ENCODE results near the gene BMPER.

BMPER gene

GRCh38 chr7:33905389-33906032 is at the start of gene BMPER:
Gene BMPER, plus strand, starts transcription at chr7:33905539. Its CDS starts 75 bp downstream, at chr7:33905614.
- peak; percentile 63 for DNase-seq

GRCh38 chr7:33861947-33862346 is 43.4 kb upstream of the BMPER start:
- DNase-seq, result no peak

DNA sequence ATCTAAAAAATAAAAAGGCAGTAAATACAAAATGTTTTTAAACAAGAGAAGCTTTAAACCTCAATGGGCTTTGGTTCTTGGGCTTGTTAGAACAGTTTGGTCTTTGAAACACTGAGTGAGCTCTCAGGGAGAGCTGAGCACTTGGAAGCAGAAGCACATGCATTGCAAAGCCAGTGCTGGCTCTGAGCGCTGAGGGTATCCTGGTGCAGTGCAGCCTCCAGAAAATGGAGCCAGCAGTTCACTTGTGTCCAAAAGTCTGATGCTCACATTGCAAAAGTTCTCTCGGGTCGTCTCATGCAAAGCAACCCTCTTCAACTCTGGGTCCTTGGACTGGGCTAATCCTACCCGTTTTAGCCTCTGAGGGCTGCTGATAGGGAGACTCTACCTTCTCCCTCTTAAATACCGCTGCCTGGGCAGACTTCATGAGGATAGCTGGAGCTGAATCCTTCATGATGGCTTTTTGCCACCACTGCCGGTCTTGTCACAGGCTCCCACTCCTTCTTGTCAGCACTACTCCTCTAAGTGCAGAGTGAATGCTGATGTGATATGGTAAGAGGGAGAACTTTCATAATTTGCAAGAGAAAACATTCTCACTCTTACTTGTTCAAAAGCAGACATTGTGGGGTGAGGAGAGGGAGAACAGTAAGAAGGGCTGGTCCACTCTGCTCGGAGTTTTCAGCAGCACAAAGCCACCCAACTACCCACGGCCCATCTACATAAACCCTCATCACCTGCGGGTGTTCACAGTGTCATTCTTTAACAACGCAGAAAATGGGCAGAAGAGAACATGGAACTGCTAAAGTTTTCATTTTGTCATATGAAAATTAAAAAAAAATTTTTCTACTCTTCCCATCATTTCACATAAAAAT is 42.2 kb upstream of the BMPER start:
- DNase-seq, result peak; percentile 53

DNA sequence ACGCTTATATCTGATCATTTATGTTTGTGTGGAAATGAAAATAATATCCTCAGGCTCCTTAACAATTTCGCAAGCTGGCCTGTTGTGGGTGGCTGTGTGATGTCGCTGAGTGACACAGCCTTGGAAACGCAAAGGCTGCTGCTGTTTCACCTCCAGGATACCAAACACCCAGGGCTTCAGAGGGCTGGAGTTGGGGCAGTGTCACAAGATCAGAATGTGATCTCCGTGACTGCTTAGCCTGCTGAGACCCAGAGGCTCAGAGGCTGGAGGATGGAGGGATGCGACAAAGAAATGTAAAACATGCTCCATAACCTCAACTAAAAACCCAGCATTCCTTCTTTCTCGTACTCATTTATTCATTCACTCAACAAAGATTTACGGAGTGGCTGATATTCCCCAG is 37.2 kb upstream of the BMPER start:
- DNase-seq, result no peak

DNA sequence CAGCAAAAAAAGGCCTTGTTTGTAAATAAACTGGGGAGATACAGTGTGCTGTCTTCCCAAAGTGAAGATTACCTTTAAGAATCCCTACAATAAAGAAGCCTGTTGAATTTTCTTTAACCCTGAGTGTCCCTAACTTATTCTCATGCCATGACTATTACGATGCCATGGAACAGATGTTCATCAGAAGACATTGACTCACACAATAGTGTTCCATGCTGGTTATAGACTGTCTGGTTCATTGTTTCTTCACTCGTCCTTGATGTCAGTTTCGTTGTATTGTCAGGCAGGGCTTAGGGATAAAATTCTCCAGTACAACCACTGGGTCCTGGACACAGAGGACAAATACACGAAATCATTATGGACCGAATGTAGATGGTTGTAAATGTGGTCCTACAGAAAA is 36.2 kb upstream of the BMPER start:
- DNase-seq, result no peak

DNA sequence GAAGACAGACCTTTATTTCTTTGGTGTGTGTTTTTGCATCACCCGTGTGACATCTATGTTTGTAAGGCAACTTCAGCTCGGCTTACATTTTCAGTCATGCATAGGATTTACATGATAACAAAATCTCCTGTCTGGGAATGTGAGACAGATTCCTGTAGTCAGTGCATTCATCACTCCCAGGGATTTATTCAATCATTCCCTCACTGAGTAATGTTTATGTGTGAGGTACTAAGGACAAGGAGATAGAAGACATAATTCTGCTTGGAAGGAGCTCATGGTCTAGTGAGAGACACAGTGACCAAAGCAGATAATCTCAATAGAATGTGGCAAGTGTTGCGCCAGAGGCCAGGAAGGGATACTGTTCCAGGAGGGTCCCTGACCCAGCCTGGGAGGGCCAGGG is 35.2 kb upstream of the BMPER start:
- no peak for DNase-seq

DNA sequence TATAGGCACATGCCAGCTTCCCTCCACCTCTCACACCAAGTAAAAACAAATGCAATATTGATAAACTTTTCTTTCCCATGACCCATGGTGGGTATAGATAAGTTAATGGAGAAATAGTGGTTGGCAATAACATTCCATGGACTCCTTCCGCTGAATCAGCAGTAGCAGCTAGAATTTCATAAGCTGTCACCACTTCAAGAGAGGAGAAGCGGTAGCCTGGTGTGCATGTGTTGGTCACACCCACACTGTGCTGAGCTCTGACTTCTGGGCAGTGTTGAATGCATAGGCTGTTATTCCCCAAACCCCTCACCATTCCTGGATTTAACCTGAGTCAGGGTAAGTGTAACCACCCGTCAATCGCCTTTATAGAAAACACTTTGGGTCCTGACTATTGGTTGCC is 32.5 kb upstream of the BMPER start:
- no peak for DNase-seq

- DNase-seq, result no peak
Measured at GRCh38 chr7:33873518-33873917, 31.8 kb upstream of the BMPER start.

GRCh38 chr7:33873981-33874750 is 31.2 kb upstream of the BMPER start:
- DNase-seq, result no peak

DNA sequence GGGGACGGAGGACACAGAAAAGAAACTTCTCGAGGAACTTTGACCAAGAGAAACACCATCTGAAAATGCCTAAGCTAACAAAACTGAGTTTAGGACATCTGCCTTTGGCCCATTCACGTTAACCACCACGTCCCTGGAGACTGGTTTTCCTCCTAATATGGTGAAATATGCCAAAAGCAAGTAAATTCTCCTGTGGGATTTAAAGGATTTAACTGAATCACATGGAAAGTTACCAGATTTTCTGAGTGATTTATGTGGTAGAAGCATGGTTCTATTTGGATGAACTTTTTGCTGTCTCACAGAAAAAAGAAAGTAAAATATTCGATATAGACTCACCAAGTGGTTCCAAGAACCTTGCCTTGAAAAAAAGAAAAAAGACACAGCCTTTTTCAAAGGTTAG is 30.4 kb upstream of the BMPER start:
- DNase-seq, result no peak

DNA sequence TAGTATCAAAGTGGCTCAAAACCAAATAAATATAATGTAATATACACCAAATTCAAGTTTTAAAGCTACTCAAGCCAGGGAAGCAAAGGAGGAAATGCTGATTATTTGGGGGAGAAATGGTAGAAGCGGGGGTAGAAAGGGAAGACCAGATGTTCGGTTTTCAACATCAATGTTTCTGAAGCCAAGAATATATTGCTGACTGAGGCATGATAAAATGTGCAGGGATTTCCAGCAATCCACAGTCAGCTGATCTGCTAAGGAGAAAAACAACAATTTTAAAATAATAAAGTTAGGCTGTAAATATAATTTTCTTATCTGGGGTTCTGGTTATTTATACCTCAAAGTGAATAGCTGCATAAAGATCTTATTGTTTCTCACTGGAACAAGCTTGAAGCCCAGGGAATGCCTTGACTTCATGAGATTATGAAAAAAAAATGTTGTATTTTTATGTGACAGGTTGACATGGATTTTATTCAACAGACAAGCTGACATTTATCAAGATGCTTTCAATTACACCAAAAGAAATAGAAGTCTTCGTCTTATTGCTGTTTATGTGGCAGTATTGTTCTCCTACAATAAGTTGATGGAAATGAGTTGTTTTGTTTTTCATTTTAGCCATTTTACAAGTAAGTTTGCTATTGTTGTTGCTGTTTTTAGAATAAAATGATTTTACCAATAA is 28.6 kb upstream of the BMPER start:
- DNase-seq, result no peak

DNA sequence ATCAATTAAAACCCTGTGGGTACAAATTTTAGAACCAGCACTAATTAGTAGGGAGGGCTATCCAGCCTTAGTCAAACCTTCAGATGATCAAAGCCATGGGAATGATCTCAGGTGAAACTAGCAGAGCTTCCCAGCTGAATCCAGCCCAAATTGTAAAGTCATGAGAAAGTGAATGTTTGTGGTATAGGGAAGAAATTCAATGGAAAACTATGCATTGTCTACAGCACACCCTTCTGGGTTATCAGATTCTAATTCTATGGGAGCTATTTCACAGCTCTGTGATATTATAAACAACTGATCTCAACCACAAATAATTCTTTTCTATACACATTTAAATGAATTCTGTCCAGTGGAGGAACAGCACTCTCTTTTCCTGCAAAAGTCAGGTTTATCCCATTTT is 24.6 kb upstream of the BMPER start:
- DNase-seq, result no peak

DNA sequence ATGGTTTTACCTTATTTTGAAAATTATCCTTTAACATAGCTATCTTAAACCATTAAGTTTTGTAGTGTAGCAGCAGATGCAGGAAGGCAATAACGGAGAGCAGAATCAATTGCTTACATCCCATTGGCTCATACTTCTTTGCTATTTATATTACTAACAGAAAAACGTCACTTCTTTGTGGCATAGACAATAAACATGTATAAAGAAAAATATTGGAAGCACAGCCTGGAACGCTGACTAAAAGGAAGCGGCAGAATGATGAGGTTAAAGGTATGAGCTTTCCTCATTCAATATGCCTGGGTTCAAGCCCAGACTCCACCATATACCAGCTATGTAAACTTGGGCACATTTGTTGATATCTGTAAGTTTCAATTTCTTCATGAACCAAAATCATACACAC is 24.0 kb upstream of the BMPER start:
- DNase-seq, result no peak

GRCh38 chr7:33882040-33882837 is 23.1 kb upstream of the BMPER start:
- no peak for DNase-seq

GRCh38 chr7:33882950-33883670 is 22.2 kb upstream of the BMPER start:
- DNase-seq, result no peak

GRCh38 chr7:33883671-33883965 is 21.7 kb upstream of the BMPER start:
- DNase-seq, result no peak

GRCh38 chr7:33885290-33886148 is 19.8 kb upstream of the BMPER start:
- no peak for DNase-seq

DNA sequence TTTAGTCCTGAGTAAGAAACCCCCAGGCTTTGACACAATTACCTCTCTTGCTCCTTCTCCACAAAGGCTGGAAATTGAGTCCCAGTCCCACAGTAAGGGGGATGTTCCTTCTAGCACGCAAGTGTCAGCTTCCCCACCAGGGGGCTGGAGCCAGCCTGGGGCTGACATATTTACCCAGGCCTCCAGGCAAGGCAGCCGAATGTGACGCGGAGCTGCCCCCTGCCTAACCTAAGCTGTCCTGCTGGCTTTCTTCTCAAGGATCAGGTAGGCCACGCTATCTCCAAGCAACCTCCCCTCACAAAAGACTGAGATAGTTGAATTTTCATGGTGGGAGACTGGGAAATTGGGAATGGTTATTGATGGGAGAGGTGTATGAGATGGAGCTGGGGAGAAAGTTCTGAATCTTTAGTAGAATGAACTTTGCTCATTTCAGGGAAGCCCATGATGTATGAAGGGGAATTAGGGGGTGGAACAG is 19.2 kb upstream of the BMPER start:
- DNase-seq, result no peak

- DNase-seq, result no peak
Measured at GRCh38 chr7:33887266-33887975, 17.9 kb upstream of the BMPER start.

DNA sequence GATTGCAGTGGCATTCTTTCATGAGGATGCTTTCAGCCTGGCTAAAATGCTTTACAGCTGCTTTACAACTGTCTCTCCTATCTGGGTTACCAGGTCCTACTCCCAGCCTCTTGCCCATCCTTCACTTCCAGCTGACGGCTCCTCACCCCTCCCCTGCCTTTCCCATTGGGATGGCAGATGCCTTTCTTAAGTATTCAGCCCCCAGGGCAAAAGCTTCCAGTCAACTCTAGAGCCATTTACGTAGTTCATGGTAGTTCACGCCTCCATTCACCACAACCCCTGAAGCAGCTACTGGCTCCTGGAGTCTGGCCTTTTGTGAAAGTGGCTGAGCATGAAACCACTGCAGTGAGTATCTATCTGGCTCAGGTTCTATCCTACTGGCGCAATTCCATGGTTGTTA is 17.2 kb upstream of the BMPER start:
- DNase-seq, result no peak
